ENCODE results near the gene CPN1. TPM values are rescaled to one million over a fixed set of nuclear protein-coding genes. Genes with fewer than 3 reads are reported as not detected.

The CPN1 gene
- total RNA-seq, 1 experiment from 2014 or later, result not detected

DNA sequence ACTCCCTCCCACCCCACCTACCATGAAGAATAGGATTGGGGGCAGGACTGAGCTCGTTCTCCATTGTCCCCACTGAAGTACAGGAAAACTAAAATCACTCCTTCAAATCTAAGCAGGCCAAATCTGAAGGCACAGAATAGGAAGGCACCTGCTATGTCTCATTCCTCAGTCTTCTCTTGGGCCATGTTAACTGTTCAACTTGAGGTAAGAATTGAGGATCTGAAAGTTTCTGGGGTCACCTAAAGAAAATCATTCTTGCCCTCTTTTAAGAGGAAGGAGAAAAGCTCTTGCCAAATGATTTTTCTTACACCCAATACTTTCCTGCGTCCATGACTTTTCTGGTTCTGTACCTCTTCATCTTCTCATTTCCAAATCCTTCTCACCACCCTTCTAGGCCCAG is 4.9 kb downstream of the CPN1 start:
- DNase-seq (ENCODE audit: low read depth), result no peak

DNA sequence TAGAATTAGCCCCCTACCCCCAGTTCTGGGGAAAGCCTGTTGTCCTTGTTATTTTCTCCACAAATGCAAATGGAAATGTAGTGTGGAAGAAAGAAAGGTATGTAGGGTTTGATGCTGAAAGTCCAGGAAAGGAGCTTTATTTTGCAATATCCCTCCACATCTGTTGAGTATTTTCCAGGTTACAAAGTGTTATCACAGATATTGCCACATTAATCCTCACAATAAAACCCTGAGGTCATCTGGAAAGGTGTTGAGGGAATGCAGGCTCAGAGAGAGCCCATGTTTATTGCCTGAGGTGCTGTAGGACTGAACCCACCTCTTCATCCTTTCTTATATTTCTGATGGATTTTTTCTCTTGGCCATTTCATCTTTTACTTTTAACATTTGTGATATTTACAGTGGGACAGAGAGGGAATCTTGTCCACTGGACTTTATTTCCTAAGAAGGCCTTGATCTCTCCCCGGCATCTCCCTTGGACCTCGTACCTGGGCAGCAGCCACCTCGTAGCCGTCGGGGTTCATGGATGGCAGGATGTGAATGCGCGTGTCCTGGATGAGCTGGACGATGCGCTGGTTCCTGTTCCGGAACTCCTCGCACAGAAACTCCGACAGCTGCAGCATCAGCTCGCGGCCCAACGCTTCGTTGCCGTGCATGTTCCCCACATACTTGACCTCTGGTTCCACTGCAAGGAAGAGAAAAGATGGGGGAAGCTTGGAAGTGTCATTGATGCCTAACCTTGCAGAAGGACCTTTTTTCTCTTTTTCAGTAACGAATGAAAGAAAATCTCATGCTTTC is 6.0 kb downstream of the CPN1 start:
- no peak for DNase-seq (ENCODE audit: low read depth)

DNA sequence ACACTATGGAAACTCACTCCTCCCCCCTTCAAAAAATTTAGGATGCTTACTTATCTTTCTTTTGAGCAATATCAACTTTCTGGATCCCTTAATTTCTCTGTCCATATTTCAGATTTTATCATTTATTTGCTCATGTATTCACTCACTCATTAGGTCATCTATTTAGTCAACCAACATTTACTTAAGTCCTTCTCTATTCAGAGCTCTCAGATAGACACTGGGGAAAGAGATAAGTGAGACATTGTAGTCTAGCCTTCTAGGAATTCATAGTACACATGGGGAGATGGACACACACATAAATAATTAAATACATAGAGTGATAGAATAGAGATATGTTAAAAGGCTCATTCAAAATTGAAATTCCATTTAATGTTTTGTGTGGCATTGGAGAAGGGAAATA is 9.2 kb downstream of the CPN1 start:
- DNase-seq (ENCODE audit: low read depth), result no peak

DNA sequence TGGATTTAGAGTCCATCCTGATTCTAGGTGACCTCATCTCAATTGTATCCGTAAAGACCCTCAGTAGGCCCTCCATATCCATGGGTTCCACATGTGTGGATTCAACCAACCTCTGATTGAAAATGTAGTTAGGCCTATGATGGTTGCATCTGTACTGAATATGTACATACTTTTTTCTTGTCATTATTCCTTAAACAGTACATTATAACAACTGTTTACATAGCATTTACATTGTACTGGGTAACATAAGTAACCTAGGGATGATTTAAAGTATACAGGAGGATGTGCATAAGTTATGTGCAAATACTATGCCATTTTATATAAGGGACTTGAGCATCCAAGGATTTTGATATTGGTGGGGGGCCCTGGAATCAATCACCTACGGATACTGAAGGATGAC is 10.1 kb downstream of the CPN1 start:
- DNase-seq (ENCODE audit: low read depth), result no peak

DNA sequence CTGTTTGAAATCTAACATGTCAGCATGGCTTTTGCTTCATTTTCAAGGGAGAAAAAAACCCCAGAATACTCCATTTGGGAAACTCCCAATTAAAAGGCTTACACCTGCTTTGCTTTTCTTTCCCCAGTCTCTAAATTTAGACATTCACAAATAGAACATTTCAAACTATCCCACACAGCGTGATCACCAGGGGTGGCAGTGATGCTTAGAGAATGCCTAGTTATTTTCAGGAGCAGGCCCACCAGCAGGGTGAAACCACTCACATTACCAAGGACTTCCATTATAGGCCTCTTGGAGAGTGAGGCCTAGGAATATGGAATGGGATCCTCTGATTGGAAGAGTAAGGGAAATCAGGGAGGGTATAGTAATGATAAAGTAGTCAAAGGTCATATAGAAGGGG is 14.2 kb downstream of the CPN1 start:
- DNase-seq (ENCODE audit: low read depth), result no peak

DNA sequence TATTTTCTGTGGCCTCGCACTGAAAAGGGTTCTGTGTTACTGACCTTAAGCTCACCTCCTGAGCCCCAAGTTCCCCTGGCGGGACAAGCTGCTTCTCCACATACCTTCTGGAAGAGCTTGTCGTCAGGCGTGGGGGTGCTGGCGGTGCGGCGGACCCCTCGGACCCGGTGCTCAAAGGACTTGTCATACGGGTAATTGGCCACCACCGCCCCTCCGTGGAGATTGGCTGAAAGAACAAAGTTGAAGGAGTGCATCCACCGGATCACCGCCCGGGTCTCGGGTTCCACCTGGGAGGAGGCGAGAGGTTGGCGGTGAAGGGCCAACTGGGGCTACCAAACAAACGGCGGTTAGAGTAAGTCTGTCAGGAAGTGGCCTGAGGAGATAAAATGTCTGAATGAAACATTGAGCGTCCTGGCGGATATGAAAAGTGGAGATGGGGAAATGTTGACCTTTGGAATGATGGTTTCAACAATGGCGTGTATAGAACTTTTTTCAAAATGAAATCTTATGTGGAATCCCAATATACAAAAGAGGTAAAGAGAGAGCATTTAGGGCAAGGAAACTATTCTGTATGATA is 16.5 kb downstream of the CPN1 start:
- no peak for DNase-seq (ENCODE audit: low read depth)

DNA sequence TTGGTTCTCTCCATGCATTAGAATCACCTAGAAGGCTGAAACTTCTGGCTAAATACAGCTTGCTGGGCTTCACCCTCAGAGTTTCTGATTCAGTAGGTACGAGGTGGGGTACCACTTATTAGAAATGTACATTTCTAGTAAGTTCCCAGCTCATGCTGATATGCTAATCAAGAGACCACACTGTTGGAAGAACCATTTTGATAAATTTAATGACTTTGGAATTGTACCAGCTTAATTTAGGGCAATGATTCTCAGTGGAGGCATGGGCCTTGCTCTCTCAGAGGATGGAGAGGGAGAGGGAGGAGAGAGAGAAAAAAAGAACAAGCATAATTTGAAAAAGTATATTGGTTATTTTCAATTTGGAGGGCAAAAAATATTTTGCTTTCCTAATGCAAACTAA is 20.3 kb downstream of the CPN1 start:
- DNase-seq (ENCODE audit: low read depth), result no peak

DNA sequence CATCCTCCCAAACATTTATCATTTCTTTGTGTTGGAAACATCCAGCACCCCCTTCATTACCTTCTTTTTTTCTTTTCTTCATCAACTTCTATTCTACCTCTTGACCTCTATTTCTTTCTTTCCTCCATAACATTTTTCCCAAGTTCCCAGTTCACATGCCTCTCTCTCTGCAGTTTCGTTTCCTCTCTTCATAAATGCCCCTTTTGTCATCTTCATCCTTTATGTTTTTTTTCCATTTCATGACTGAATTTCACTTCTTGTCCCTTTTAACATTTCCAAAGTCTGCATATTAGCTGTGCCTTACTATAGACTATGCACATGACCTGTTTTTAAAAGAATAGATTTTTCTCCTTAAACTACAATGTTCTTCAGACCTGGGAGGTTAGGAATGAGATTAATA is 23.7 kb downstream of the CPN1 start:
- DNase-seq (ENCODE audit: low read depth), result no peak

DNA sequence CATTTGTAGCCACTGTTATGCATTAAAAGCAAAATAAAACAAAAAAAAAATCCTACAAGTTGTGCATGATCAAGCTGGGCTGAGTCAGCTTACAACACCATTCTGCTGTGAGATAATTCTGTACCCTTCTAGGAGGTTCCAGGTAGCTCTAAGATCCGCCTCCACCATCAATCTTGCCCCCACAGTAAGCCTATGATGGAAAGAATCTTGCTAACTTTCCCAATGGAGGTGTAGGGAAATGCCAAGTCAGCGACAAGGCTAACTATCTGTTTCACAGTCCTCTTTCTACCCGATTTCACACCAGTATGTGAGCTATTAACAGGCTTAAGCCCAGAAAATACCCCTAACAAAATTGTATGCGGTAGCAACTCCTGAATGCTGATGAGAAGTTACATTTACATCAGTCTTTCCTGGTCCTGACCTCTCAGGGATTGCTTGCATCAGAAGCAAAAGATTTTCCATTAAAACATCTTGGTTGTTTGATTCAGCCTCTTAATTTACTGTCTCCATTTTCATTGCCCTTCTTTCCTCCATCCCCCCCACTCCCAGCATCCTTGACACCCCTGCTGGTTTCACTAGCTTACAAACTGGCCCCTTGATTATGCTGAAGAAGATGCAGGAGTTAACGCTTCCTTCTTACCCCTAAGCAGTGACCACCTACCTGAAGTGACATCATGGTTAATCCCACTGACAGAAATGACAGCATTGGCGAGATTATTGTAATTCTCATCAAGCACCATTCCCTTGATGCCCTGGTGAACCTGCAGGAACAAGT is 27.8 kb downstream of the CPN1 start:
- no peak for DNase-seq (ENCODE audit: low read depth)

DNA sequence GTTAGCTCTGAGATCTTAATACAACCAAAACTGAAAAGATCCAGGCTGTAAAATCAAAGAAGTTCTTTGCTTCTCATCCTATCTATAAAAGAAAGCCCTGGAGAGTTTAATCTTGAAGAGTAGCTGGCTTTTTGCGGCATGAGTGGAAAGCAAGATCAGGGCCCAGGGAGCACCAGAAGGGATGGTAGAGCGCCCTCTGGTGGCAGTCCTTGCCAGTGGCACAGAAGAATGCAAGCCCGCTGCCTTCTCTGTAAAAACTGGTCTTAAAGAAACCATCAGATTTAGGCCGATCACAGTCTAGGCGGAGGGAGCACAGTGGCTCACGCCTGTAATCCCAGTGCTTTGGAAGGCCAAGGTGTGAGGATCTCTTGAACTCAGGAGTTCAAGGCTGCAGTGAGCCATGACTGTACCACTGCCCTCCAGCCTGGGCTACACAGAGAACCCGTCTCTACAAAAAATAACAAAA is 35.6 kb downstream of the CPN1 start:
- peak; percentile 77 for DNase-seq (ENCODE audit: low read depth)

DNA sequence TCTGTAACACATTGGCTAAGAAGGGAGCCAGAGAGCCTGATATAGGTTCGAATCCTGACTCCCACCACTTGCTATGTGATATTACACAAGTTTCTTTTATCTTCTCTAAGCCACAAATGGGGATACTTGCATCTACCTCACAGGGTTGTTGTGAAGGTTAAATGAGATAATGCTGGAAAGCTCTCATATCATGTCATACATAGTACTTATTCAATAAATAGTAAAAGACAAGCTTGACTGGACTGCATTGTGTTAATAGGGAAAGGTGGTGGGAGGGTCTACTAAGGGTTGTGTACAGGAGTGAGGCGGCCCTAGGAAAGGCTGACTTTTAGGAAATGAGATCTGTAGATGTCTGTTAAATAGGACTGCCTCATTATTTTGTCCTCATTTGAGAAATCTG is 36.1 kb downstream of the CPN1 start:
- DNase-seq (ENCODE audit: low read depth), result no peak

DNA sequence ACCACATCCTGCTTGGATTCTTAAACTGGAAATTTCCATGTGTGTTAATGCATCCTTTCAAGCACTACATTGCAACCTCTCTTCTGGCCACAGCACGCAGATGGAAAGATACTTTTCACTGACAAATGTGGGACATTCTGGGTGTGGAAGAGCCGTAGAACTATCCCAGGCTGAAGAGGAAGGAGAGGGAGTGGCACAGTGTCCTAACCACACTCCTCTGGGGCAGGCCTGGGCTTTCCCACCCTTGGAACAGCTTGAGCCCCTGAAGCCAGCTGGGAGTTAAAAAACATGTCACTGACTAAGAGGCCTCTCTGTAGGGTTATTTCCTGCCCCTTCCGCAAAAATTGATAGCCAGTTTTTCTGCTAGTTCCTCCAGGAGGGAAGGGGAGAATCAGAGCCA is 37.9 kb downstream of the CPN1 start:
- DNase-seq (ENCODE audit: low read depth), result peak; percentile 74

DNA sequence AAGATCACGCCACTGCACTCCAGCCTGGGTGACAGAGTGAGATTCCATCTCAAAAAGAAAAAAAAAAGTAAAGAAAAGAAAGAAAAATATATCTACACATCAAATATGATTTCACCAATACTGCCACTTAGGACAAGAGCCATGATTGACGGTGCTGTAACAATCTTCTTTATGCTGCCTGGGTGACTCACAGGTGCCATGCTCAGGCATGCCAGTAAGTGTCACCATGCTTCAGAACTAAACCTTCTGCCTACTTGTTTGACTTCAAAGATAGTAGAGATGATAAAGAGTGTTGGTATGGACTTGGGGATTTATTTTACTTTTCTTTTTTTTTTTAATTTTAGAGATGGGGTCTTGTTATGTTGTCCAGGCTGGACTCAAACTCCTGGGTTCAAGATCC is 38.3 kb downstream of the CPN1 start:
- DNase-seq (ENCODE audit: low read depth), result peak; percentile 45

DNA sequence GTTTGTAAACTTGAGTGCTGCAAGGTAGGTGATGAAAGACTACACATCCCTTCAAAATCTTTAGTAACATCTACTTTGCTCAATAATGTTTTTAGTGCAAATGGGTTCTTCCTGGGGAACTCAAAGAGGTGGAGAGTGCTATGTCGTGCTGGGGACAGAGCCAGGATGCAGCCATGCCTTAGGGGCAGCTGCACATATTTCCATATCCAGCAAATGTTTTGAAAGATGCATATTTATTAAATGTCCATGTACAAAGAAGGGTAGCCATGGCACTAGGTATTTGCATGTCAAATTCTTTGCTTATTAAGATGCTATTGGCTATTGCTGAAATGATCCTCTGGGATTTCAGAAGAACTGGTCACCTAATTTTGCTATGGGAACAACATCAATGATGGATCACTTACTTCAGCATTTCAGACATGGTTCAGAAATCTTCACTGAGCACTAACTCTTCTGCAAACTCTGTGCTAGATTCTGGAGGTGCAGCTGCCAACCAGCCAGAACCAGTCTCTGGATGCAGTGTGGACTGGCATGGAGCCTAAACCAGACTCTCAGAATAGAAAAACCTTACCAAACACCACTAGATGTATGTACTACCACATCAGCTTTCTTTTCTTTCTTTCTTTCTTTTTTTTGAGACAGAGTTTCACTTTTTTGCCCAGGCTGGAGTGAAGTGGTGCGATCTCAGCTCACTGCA is 40.2 kb downstream of the CPN1 start:
- DNase-seq (ENCODE audit: low read depth), result no peak

DNA sequence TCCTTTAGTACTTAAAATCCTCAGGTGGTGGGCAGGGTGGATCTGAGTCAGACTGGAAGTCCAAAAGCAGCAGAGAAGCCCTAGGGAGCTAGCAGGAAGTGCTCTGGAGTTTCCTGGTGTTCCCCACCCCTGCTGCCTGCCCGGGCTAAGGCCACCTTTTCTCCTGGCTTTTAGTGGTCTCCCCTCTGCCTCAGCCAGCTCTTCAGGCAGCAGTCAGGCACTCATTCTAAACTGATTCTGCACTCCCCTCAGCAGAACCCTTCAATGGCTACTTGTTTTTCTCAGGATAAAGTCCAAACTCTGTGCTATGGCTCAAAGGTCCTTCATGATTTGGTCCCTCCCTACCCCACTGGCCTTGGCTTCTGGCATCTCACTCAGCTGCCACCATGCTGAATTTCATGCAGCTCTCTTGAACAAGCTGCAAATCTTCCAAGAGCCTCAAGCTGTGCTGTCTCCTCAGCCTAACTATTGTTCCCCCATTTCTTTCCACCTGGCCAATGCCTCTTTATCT is 43.1 kb downstream of the CPN1 start:
- DNase-seq (ENCODE audit: low read depth), result peak; percentile 15

DNA sequence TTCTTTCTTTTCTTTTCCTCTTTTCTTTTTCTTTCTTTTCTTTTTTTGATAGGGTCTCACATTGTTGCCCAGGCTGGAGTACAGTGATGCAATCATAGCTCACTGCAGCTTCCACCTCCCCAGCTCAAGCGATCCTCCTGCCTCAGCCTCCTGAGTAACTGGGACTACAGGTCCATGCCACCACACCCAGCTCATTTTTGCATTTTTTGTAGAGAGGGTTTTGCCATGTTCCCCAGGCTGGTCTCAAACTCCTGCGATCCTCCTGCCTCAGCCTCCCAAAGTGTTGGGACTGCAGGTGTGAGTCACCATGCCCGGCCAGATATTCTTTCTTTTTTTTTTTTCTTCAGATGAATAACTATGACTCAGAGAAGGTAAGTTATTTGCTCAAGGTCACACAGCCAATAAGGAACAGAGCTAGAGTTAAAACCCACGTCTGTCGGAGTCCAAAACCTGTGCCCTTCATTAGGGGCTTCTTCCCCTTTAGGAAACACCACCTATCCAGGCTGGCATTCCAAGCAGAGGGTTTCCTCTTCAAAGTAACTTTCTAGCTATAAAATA is 43.8 kb downstream of the CPN1 start:
- peak; percentile 9 for DNase-seq (ENCODE audit: low read depth)

DNA sequence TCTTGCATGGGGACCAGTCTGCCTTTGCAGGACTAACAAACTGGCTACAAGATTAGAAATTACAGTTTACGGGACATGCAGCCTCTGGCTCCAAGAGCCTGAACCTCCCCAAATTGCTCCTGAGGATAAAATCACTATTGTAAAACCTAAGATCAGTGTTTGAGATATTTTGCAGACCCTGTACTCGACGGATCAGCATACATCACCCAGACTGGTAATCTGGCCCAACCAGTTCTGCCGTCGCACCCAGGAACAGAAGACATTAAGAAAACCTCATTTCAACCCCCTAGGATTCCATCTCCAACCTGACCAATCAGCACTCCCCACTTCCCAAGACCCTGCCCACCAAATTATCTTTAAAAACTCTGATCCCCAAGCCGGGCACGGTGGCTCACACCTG is 44.8 kb downstream of the CPN1 start:
- DNase-seq (ENCODE audit: low read depth), result no peak

DNA sequence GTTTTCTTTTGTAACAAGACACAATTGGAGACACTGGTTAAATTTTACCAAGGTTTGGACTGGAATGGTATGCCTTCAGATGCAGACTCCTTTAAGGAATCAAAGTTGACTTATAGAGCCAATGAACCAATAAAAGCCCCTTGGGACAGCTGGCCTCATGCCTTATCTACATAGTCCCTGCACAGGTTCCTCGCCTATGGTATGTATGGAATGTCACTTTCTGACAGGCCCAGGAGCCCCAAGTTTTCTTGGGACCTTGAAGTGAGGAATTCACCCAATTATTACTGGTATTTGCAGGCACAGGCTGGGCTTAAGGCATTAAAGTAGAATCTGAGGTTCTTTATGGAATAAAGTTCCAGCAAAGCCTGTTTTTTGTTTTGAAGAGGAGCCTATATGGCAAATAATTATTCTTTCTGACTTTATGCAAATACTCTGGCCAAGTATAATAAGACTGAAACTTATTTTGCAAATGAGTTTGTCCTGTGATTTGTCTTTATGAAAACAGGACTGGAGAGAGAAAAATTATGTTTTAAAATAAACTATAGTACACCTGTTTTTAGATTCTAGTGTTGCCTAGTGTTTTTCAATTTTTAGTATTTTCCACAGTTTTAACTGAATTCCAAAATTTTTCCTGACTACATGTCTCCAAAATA is 47.8 kb downstream of the CPN1 start:
- no peak for DNase-seq (ENCODE audit: low read depth)

DNA sequence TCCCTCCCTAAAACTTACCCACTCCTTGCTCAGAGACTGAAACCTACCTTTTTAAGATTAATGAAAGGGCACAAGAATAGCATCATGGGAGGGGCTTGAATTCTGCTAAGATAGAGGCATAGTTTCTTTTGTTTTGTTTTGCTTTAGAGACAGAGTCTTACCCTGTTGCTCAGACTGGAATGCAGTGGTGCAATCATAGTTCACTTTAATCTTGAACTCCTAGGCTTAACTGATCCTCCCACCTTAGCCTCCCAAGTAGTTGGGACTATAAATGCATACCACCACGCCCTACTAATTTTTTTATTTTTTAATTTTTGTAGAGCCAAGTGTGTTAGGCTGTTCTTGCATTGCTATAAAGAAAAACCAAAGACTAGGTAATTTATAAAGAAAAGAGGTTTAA is 54.3 kb downstream of the CPN1 start:
- no peak for DNase-seq (ENCODE audit: low read depth)

DNA sequence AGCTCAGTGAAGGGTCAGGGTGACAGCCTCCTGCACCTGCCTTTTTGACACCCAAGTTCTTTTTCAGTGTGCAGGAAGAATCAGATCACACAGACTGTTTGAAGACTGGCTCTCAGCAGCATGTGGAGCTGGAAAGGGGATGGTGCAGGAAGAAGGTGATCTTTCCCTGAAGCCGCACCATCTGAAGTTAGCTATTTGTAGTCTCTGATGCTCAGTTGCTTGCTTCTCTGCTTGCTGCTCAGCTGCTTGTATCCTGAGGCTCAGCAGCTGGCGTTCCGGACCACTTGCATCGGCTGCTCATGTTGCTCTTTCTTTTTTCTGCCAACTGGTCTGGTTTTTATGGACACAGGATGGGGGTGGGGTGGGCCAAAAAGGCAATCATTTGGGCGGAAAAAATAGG is 56.1 kb downstream of the CPN1 start:
- DNase-seq (ENCODE audit: low read depth), result no peak

DNA sequence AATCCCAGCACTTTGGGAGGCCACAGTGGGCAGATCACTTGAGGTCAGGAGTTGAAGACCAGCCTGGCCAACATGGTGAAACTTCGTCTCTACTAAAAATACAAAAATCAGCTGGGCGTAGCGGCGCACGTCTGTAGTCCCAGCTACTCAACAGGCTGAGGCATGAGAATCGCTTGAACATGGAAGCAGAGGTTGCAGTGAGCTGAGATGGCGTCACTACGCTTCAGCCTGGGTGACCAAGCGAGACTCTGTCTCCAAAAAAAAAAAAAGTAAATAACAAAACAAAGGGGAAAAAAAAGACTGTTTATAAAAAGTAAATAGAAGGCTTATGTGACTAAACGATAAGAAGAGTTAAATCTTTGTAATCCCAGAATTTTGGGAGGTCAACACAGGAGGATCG is 56.9 kb downstream of the CPN1 start:
- DNase-seq (ENCODE audit: low read depth), result no peak

Measured in Daoy (cell line).